Right lobe of liver (tissue), 6 donors: ENCODE results near the gene KCNN1. TPM values are rescaled to one million over a fixed set of nuclear protein-coding genes. Genes with fewer than 3 reads are reported as not detected.

ENCODE experiments used
- ATAC-seq, 4 donors: fragments of 200-7000 bp; cut with Tn5 transposase; one replicate each; pipeline ENCODE4 v1.9.1; 2020; ENCODE audit warnings: mild to moderate bottlenecking in 4 of 4, moderate library complexity in 4 of 4
- DNase-seq, 3 donors: peaks; one replicate each; pipeline ENCODE4 v3.0.0-alpha.2; 2020
- H3K27ac ChIP-seq, 3 donors: fragments of 200-600 bp; one replicate each; pipeline ENCODE4 v1.8.0; 2022
- H3K27me3 ChIP-seq, 2 donors: fragments of 200-600 bp; one replicate each; pipeline ENCODE4 v1.8.0; 2022
- H3K36me3 ChIP-seq, 4 donors: fragments of 200-600 bp; sonication (generic) in 1 of 4; one replicate each; pipeline versions ENCODE4 v1.5.1 to v1.8.0; 2017 to 2022; ENCODE audit warnings: control low read depth in 1 of 4
- H3K4me1 ChIP-seq, 4 donors: fragments of 200-600 bp; sonication (generic) in 1 of 4; one replicate each; pipeline versions ENCODE4 v1.5.1 to v1.8.0; 2017 to 2022; ENCODE audit warnings: control low read depth in 1 of 4
- H3K4me3 ChIP-seq, 3 donors: fragments of 200-600 bp; one replicate each; pipeline ENCODE4 v1.8.0; 2022
- H3K9me3 ChIP-seq, 4 donors: fragments of 200-600 bp; sonication (generic) in 1 of 4; one replicate each; pipeline versions ENCODE4 v1.5.1 to v1.8.0; 2017 to 2022; ENCODE audit warnings: control low read depth in 1 of 4
- CTCF ChIP-seq, 4 donors: fragments of 200-600 bp in 3 of 4; fragments of 450-650 bp in 1 of 4; IDR thresholded peaks; one replicate each; pipeline versions ENCODE4 v1.5.1 to v1.8.0; 2016 to 2022; ENCODE audit warnings: antibody characterized with exemption in 4 of 4, mild to moderate bottlenecking in 2 of 4
- POLR2A ChIP-seq: fragments of 450-650 bp; IDR thresholded peaks from one replicate; pipeline ENCODE4 v1.6.1; 2017; ENCODE audit warnings: antibody characterized with exemption, mild to moderate bottlenecking
- WGBS: methylation state at CpG from one replicate; pipeline ENCODE4 v1.1.6; 2018; ENCODE audit warnings: low coverage, low lambda C conversion rate; ENCODE audit not compliant: insufficient coverage; ENCODE audit errors: missing lambda C conversion rate; 5-methylcytosine and 5-hydroxymethylcytosine counted together
- intact Hi-C, 2 donors: fragments of 100-400 bp; cut with DNase I; formaldehyde crosslinking; loops; one replicate each; pipeline versions ENCODE4 v1.11.2 to v1.14.1; 2022
- total RNA-seq, 6 experiments: library from RNA; depleted of rRNA in 2 of 6; stranded (reverse); fragments of >200 nt in 2 of 6; fragmentation: NEBNext Ultra II Directional in 3 of 6; extraction: Animal tissue kit (Norgen Biotek cat#: 25700) in 3 of 6; gene quantifications; one replicate each; pipeline versions ENCODE4 v1.1.0 to v1.2.4, GENCODE V29; 2016 to 2023
- donor health status: DM: no; HTN: yes; CAD: no.
- donor health status: DM: no; HTN: no; CAD: no.
- donor health status: DM: no; HTN: no; CAD: no.
- donor health status: DM: no; HTN: yes; CAD: no.
- donor health status: DM: no; HTN: yes; CAD: no.

The KCNN1 gene
- total RNA-seq, 6 experiments from 2014 or later = not detected

- intact Hi-C loops = no loop called here
- H3K36me3 ChIP-seq = no peaks in the 10 kb centered on the region
- peaks cover 3 to 38% (median 19%) of the 10 kb centered on the region in 4 donors for H3K4me1 ChIP-seq
- 31% methylated on average over 9 of the region's 16 CpGs for WGBS
- no peaks in the 10 kb centered on the region for H3K9me3 ChIP-seq
- peak; percentile 85 to 91 (median 87) for DNase-seq
- peak; percentile 44 to 61 (median 54) for ATAC-seq
- H3K4me3 ChIP-seq = no peak overlapping the region
- TF ChIP-seq POLR2A (no peak), CTCF (IDR thresholded peaks at IDR 0.05) (no peak)
- no peaks in the 10 kb centered on the region for H3K27me3 ChIP-seq
- peak overlapping the region; percentile 78 to 96 (median 95) for H3K27ac ChIP-seq
These were observed 53.5 kb downstream of the KCNN1 start for GRCh38 chr19:18020212-18021085.

GRCh38 chr19:18021121-18021755 is 54.3 kb downstream of the KCNN1 start:
- H3K27me3 ChIP-seq = no peaks in the 10 kb centered on the region
- ATAC-seq = peak; percentile 44 to 57 (median 54)
- DNase-seq = peak; percentile 83 to 94 (median 87)
- no peaks in the 10 kb centered on the region for H3K36me3 ChIP-seq
- intact Hi-C loops = no loop called here
- H3K4me1 ChIP-seq = peaks cover 3 to 38% (median 19%) of the 10 kb centered on the region in 4 donors
- H3K27ac ChIP-seq = peak overlapping the region; percentile 78 to 96 (median 95)
- peak overlapping the region in 2 of 3 donors; percentile 40 to 46 for H3K4me3 ChIP-seq
- H3K9me3 ChIP-seq = no peaks in the 10 kb centered on the region
- WGBS = 14% methylated on average over 17 of the region's 21 CpGs
- TF ChIP-seq CTCF (IDR thresholded peaks at IDR 0.05) (no peak), POLR2A (no peak)

GRCh38 chr19:18023622-18024251 is 56.8 kb downstream of the KCNN1 start:
- Histone ChIP-seq H3K27me3 (no peaks in the 10 kb centered on the region), H3K4me3 (no peak overlapping the region), H3K9me3 (no peaks in the 10 kb centered on the region), H3K4me1 (peaks cover 3 to 47% (median 21%) of the 10 kb centered on the region in 4 donors), H3K36me3 (no peaks in the 10 kb centered on the region), H3K27ac (peak overlapping the region; percentile 78 to 96 (median 95))
- WGBS = no CpG with 5 or more reads among the region's 23 CpGs
- ATAC-seq (peak; percentile 14 to 57 (median 36)), DNase-seq (peak; percentile 71 to 88 (median 86))
- TF ChIP-seq CTCF (IDR thresholded peaks at IDR 0.05) (no peak), POLR2A (no peak)
- intact Hi-C loops = no loop called here

- no peaks in the 10 kb centered on the region for H3K27me3 ChIP-seq
- WGBS = 100% methylated on average over 2 of the region's 4 CpGs
- H3K27ac ChIP-seq = no peak overlapping the region
- no peaks in the 10 kb centered on the region for H3K36me3 ChIP-seq
- TF ChIP-seq CTCF (IDR thresholded peaks at IDR 0.05) (no peak), POLR2A (no peak)
- peaks cover 0 to 44% (median 11%) of the 10 kb centered on the region in 4 donors for H3K4me1 ChIP-seq
- DNase-seq (no peak), ATAC-seq (no peak)
- intact Hi-C loops = no loop called here
- no peaks in the 10 kb centered on the region for H3K9me3 ChIP-seq
- no peak overlapping the region for H3K4me3 ChIP-seq
These were observed 60.2 kb downstream of the KCNN1 start for GRCh38 chr19:18027151-18027550.
